ENCODE data around the gene UBXN11.

UBXN11 gene

DNA sequence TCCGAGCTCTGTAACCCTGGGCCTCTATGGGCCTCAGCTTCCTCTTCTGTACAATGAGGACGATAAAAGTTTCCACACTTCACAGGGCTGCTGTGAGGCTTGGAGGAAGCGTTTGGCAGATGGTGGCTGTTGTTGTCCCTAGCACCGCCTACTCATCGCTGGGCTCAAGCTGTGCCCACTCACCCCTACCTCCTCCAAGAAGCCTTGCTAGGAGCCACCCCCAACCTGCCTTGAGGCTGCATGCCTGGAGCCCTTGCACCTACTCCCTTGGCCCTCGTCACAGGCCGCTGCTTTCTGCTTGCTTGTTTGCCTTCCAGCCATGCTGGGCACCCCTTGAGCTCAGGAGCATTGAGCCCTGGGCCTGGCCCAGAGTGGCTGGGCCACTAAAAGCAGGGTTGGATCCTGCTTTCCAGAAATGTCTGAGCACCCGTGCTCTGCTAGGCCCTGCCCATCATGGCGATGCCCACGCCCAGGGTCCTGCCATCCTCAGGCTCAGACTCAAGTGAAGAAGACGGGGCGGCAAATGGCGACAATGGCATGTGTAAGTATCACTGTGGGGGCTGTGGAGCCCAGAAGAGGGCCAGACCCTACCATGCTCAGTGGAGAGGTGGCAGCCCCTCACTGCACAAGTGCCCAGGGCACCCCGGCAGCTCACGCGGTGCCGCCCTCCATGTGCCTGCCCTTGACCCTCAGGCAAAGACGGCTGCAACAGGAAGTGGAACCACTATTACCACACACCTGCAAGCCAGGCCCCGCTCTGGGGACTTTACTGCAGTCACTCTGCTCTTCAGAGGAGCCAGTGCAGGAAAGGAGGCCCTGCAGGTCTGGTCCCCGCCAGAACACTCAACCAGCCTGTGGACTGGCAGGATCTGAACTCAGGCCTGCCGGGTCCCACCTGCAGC lies 17.0 kb downstream of the UBXN11 start:
- H3K4me3 ChIP-seq (ENCODE audit: low read length) = peak overlapping the region; percentile 11
- peak; percentile 80 for DNase-seq (ENCODE audit: low read depth, low spot score)

DNA sequence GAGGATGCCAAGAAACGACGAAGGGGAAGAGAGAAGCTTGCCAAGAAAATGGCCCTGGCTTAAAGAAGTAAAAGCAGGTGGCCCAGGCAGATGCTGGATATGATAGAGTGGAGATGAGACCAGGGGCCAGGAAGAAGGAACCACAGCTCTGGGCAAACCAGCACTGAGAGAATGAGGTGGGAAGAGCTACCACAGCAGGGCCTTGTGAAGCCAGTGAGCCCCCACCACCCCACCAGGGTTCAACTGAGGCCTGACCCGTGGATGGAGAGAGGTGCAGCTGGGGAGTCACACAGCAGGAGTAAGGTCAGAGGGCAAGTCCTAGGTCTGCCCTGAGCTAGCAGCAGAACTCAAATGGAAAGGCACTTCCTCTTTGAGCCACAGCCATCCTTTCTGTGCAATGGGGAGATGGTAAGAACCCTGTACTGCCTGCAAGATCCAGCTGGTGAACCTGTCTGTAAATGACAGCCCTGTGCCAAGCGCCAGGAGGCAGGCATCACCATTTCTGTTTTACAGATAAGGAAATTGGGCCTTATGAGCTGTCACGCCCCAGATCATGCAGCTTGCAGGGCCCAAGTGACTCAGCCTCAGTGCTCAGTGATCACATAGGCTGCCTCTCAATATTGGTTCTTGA lies 18.0 kb downstream of the UBXN11 start:
- H3K4me3 ChIP-seq (ENCODE audit: low read length) = peak overlapping the region; percentile 13
- DNase-seq (ENCODE audit: low read depth, low spot score) = peak; percentile 76

DNA sequence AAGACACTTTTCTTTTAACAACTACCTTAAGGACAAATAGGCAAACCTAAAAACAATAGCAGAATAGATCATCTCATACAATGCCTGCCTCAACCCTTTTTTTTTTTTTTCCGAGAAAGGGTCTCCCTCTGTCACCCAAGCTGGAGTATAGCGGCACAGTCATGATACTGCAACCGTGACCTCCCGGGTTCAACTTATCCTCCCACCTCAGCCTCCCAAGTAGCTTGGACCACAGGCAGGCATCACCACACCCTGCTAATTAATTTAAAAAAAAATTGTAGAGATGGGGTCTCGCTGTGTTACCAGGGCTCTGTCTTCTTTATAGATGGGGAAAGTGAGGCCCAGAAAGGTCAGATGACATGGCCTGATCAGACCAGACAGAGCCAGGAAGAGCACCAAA lies 18.6 kb downstream of the UBXN11 start:
- H3K4me3 ChIP-seq (ENCODE audit: low read length) = peak overlapping the region; percentile 13
- DNase-seq (ENCODE audit: low read depth, low spot score) = no peak

DNA sequence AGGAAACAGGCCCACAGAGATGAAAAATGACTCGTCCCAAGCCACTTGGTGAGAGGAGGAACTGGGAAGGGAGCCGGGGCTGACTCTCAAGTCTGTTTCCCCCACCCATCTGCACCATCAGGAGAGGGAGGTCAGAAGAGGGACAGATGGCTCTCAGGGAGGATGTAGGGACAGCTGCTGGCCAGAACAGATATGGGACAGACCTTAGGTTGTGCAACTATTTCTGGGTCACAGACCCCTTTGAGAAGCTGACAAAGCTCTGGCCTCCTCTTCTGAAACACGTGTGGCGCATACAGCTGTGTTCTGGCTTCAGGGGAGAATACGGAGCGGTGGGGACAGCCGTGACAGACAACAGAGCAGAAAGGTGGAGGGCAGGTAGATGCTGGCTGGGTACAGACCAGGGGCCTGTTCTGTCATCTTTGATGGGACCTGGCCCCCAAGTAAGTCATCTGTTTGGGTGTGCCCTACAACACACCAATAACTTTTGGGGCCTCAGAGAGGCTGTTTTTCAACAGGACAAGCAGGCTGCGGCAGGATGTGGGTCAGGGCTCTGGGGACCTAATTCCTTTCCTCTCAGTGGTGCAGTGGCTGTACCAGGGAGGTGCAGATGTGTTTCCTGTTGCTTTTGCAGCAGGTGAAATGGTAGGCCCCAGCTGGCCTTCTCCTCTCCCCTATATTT lies 19.3 kb downstream of the UBXN11 start:
- DNase-seq (ENCODE audit: low read depth, low spot score) = peak; percentile 95
- H3K4me3 ChIP-seq (ENCODE audit: low read length) = peak overlapping the region; percentile 13

DNA sequence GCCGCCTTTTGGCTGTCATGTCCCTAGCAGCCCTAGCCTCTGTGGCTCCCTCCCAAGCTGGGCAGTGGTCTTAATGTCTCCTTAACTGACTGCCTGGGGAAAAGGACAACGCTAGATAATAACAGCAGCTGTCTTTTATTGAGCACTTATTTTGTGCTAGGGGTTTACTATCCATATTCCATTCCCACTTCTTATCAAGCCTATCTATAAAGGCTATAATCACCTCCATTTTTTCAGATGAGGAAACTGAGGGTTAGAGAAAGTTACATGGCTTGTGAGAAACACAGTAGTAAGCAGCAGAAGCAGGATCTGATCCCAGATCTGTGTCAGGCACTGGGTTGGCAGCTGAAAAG lies 20.4 kb downstream of the UBXN11 start:
- no peak overlapping the region for H3K4me3 ChIP-seq (ENCODE audit: low read length)
- DNase-seq (ENCODE audit: low read depth, low spot score) = no peak

DNA sequence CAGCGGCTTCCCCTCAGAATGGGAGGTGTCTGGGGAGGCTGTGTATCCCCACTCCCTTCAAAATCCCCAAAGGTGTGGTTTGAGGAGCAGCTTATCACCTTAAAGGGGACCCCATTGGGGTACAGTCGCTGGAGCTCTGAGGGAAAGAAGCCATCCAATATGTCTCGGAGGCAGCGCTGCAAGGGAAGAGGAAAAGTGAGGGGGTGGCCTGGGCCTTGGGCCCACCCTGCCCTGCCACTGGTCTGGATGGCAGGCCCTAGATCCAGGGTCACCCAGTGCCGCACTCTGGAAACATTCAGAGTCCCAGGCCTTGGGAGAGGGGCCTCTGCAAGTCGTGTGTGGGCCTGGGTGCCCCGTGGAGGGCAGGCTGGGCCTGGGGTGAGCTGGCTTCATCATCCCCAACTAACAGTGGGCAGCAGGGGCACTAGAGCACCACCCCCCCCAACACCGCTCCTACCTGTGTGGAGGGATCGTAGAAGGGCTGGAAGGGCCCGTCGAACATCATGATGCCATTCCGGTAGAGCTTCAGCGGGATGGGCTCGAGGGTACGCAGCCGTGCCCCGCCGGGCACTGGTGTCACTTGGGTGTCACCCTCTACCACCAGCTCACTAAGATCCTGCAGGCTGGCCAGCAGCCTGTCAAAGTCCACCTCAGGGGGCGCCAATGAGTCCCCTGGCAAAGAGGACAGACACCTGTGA lies 20.9 kb downstream of the UBXN11 start:
- no peak overlapping the region for H3K4me3 ChIP-seq (ENCODE audit: low read length)
- no peak for DNase-seq (ENCODE audit: low read depth, low spot score)

DNA sequence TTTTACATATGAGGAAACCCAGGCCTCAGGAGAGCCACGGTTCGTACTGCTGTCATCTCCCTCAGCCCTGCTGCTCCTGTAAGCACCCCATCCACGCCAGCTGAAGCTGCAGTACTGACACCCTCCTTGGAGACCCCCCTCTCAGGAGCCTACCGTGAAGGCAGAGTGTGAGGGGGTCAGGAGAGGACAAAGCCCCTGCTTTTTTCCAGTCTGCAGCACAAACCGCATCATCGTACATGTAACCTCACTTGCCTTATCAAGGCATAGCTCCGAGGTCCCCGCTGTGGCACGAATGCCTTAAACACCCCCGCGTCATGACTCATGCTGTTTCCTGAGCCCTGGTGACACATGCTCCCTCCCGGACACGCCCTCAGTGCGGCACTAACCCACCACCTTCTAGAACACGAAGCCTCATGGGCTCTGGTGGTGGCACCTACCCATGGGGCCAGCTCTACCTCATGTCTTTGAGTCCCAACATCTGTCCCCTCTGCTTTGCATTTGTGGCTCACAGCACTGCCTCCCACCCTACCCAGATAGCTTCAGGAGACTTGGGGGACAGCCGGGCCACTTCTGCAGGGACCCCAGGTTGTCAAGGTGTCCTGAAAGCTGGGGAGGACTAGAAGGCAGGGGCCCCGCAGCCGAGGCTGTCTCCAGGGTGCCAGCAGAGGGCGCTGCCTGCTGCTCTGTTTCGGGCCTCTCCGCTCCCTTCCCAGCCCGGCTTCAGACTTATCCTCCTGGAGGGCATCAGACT lies 21.7 kb downstream of the UBXN11 start:
- DNase-seq (ENCODE audit: low read depth, low spot score) = peak; percentile 86
- no peak overlapping the region for H3K4me3 ChIP-seq (ENCODE audit: low read length)

DNA sequence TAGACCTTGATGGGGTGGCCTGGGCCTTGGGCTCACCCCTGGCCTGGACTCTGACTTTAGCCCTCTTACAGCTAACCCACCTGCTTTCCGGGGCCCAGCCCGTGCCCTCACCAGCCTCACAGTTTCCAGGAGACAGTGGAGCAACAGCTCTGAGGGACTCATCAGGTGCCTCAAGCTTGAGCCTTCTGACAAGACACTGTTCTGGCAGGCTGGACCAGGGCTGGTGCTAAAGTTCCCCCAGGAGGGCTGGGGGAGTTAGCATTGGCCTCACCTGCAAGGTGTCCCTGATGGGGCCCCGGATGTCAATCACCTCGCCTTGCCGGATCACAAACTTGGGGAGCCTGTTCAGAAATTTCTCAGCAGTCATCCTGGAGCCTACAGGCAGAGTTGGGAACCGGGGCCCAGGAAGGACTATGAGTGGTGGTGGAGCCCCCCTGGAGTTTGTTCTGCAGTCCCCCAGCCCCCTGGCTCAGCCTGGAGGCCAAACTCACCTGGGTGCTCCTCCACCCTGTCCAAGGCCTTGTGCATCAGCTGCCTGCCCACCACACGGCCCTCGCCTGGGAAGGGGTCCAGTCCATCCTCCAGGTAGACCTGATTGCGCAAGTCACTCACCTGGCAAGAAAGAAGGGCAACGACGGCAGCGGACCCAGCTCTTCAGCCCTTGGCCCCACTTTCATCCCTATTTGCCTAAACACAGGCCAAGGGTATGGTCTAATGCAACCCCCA lies 22.4 kb downstream of the UBXN11 start:
- H3K4me3 ChIP-seq (ENCODE audit: low read length) = no peak overlapping the region
- DNase-seq (ENCODE audit: low read depth, low spot score) = no peak

DNA sequence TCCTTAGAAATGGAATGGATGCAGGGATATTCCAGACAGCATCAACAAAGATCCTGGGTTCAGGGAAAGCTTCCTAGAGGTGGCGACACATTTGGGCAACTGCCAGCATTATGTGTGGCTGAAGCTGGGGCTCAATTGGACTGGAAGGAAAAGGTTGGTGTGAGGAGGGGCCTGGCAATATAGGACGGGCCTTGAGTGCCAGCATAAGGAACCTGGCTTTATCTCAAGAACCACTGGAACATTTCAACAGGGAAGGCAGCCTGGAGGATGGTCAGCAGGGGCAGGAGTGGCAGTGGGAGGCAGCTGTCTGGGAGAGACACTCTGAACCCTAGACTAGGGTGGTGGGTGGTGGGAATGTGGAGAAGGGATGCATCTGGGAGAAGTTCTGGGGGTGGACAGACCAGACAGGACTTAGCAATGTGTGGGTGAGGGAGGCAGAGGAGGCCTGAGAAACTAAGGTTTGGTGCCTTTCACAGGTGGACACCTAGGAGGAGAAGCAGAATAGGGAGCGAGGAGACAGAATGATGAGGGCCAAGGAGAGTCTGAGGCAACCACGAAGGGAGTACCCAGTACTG lies 23.1 kb downstream of the UBXN11 start:
- no peak overlapping the region for H3K4me3 ChIP-seq (ENCODE audit: low read length)
- no peak for DNase-seq (ENCODE audit: low read depth, low spot score)

DNA sequence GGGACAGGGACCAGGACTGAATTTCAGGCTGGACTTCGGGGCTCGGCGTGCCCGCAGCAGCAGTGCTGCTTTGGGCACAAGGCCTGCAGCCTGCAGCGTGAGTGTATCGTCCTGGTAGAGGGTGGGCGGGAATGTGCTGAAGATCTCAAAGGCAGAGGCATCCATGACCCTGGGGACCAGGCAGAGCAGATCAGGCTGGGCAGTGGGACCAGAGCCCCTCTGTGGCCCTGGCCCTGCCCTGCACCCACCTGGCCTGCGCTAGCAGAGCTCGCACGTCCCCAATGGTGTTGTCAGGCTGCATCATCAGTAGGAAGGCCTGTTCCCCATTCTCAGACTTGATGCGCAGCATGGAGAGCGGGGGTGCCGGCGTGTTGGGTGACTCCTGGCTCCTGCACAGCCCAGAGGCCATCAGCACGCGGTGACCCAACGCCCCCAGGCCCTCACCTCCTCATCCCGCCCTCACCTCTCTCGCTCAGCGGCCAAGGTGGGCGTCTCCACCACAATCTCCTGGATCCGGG lies 24.0 kb downstream of the UBXN11 start:
- DNase-seq (ENCODE audit: low read depth, low spot score) = no peak
- H3K4me3 ChIP-seq (ENCODE audit: low read length) = no peak overlapping the region

DNA sequence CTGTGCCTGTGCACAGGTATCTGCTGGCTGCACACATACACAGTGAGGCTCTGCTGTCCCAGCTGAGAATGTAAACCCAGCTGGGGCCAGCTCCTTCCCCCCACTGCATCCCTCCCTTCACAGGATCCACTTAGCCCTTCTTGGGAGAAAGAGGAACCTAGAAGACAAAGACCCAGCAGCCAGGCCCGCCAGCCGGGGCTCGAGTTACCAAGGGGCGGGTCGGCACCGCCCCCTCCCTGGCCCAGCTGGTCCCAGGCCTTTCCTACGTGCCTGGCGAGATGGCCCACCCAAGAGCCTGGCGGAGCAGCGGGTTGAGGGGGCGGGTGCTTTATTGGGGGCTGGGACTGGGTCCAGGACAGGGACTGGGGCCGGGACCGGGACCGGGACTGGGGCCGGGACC lies 24.5 kb downstream of the UBXN11 start:
- no peak overlapping the region for H3K4me3 ChIP-seq (ENCODE audit: low read length)
- no peak for DNase-seq (ENCODE audit: low read depth, low spot score)

DNA sequence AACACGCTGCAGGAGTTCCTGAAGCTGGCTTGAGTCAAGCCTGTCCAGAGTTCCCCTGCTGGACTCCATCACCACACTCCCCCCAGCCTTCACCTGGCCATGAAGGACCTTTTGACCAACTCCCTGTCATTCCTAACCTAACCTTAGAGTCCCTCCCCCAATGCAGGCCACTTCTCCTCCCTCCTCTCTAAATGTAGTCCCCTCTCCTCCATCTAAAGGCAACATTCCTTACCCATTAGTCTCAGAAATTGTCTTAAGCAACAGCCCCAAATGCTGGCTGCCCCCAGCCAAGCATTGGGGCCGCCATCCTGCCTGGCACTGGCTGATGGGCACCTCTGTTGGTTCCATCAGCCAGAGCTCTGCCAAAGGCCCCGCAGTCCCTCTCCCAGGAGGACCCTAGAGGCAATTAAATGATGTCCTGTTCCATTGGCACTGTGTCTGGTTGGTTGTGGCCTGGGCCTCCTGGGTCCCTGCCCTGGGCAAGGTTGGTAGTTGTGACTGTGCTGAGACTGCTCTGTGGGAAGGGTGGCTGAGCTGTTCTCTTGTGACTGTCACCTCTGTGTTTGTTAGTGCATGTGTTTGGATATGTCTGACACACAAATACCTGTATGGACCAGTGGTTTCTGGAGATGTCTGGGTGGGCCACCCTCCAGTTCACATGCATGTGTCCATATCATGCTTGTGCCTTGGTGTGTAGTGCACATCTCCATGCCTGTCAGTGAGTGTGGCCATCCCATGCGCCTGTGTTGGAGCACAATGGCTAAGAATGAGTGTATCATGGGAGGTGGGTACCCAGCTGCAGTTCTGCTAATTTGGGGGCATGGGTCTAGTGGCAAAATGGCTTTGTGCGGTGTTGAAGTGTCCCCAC lies 25.1 kb downstream of the UBXN11 start:
- DNase-seq (ENCODE audit: low read depth, low spot score) = no peak
- peak overlapping the region; percentile 76; the same call in 1 of the 2 replicates for H3K4me3 ChIP-seq (ENCODE audit: low read length)

DNA sequence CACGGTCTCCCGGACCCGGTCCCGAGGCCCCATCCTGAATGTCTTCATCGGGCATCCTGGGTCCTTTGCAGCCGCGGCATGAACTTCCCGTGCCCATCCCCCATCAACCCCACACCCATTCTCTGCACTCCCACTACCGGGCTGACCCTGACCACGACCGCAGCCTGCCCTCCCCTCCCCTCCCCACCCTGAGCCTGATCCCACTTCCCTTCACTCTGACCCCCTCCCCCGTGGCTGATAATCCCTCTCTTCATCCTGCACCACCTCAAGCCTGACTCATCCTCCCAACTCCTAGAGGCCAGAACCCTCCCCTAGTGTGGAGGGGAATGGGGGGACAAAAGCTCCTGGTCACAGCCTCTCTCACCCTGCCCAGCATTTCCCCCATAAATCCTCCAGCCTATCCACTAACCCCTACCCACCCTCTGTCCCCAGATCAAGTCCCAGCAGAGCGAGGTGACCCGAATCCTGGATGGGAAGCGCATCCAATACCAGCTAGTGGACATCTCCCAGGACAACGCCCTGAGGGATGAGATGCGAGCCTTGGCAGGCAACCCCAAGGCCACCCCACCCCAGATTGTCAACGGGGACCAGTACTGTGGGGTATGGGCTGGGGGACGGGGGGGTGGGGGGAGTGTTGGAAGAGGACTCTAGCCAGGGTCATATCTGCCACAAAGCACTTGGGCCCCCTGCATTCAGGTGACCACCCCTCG lies 25.9 kb downstream of the UBXN11 start:
- H3K4me3 ChIP-seq (ENCODE audit: low read length) = peak overlapping the region; percentile 76
- DNase-seq (ENCODE audit: low read depth, low spot score) = peak; percentile 43

DNA sequence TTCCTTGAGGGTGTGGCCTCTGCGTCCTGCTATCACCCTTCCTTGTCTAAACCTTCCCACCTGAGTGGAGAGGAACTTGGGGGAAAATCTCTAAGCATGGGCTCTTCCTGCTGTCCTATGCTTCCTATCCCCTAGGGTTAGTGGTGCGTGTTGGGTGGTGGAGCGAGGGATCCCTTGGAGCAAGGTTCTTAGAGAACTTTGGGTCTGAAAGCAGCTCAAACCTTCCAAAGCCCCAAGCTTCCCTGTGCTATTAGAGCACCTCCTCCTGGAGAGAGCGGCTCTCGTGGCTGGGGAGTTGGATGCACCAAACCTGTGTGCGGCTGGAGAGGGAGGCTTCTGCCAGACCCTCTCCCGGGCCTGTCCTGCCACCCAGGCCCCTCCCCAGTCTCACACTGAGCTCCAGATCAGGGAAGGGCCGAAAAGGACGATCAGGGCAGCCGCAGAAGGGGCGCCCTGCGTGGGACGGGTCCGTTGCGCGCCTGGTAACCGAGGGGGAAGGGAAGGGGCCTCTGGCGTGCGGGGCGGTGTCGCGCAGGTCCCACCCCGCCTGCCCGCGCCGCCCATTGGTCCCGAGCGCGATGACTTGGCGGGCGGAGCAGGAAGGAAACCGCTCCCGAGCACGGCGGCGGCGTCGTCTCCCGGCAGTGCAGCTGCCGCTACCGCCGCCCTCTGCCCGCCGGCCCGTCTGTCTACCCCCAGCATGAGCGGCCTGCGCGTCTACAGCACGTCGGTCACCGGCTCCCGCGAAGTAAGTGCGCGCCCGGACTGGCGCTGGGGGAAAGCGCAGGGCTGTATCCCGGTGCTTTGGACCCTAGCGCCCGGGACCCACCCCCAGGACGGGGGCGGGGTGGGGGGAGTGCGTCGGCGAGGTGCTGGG lies 26.7 kb downstream of the UBXN11 start, which contains the start of gene SH3BGRL3:
Gene SH3BGRL3, plus strand, starts transcription at position 631 of the 877 bp plus-strand sequence. Its CDS starts 70 bp downstream, at position 701.
- peak; percentile 72 for DNase-seq (ENCODE audit: low read depth, low spot score)
- peak within 1 kb of the TSS; percentile 76 for H3K4me3 ChIP-seq (ENCODE audit: low read length)
